Measurements from ENCODE around the gene ZSWIM3. TPM values are rescaled to one million over a fixed set of nuclear protein-coding genes. Genes with fewer than 3 reads are reported as not detected.
A peak's percentile ranks its signal among the peaks of the same experiment; 100 is the strongest.

ZSWIM3 gene
- total and polyA plus RNA-seq, 2 of the 13 experiments (the other 11 are each of a cell fraction or from before 2014, with no cell fraction given) = 5.2 to 5.8 TPM

DNA sequence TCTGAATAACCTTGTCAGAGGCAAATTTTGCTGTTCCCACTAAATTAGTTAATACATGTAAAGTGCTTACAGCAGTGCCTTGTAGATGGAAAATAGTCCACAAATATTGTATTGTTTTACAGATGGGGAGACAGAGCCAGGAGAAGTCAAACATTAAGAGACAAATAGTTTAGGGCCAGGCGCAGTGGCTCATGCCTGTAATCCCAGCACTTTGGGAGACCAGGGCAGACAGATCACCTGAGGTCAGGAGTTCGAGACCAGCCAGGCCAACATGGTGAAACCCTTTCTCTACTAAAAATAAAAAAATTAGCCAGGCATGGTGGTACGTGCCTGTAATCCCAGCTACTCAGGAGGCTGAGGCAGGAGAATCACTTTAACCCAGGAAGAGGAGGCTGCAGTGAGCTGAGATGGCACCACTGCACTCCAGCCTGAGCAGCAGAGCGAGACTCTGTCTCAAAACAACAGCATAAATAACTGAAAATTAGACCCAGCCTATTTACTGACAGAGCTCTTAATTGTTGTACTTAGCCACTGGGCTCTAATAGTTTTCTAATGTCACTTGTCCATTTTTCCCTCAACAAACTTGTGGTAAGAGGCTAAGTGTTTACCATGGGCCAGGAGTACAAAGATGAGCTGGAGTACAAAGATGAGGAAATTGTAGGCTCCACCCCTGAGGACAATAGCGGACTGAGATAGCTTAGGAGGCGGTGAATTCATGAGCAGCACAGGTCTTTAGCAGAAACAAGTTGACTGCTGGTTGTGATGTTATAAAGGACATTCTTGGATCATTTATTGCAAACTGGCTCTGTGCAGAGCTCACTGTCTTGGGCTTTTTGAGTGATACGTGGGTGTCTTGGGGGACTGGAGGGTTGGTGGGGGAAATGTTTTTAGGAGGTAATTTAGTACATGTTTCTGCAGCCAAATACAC lies 6.4 kb downstream of the ZSWIM3 start (continued):
- TF ChIP-seq, protein P1, sequence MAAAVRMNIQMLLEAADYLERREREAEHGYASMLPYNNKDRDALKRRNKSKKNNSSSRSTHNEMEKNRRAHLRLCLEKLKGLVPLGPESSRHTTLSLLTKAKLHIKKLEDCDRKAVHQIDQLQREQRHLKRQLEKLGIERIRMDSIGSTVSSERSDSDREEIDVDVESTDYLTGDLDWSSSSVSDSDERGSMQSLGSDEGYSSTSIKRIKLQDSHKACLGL (CRISPR knock-in tag; IDR thresholded peaks at IDR 0.05) = no peak
- no peak for TF ChIP-seq ZNF839 (CRISPR knock-in tag; IDR thresholded peaks at IDR 0.05; ENCODE audit: borderline replicate concordance)
- TF ChIP-seq SCMH1 (CRISPR knock-in tag; IDR thresholded peaks at IDR 0.05; ENCODE audit: borderline replicate concordance) = no peak
- peak; percentile 43; the same call in 1 of the 2 replicates for TF ChIP-seq ZNF205 (CRISPR knock-in tag; IDR thresholded peaks at IDR 0.05)
- no peak for TF ChIP-seq MBNL3 (CRISPR knock-in tag; conservative IDR thresholded peaks at IDR 0.05)
- no peak for TF ChIP-seq SETDB1 (CRISPR knock-in tag; IDR thresholded peaks at IDR 0.05; ENCODE audit: borderline replicate concordance)
- no peak for TF ChIP-seq HOXA7 (CRISPR knock-in tag; IDR thresholded peaks at IDR 0.05)
- TF ChIP-seq, protein P2, sequence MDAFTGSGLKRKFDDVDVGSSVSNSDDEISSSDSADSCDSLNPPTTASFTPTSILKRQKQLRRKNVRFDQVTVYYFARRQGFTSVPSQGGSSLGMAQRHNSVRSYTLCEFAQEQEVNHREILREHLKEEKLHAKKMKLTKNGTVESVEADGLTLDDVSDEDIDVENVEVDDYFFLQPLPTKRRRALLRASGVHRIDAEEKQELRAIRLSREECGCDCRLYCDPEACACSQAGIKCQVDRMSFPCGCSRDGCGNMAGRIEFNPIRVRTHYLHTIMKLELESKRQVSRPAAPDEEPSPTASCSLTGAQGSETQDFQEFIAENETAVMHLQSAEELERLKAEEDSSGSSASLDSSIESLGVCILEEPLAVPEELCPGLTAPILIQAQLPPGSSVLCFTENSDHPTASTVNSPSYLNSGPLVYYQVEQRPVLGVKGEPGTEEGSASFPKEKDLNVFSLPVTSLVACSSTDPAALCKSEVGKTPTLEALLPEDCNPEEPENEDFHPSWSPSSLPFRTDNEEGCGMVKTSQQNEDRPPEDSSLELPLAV (CRISPR knock-in tag; conservative IDR thresholded peaks at IDR 0.05; ENCODE audit: low read depth) = no peak
- no peak for TF ChIP-seq NR2C2 (CRISPR knock-in tag; IDR thresholded peaks at IDR 0.05; ENCODE audit: borderline replicate concordance)
- TF ChIP-seq, protein P3, sequence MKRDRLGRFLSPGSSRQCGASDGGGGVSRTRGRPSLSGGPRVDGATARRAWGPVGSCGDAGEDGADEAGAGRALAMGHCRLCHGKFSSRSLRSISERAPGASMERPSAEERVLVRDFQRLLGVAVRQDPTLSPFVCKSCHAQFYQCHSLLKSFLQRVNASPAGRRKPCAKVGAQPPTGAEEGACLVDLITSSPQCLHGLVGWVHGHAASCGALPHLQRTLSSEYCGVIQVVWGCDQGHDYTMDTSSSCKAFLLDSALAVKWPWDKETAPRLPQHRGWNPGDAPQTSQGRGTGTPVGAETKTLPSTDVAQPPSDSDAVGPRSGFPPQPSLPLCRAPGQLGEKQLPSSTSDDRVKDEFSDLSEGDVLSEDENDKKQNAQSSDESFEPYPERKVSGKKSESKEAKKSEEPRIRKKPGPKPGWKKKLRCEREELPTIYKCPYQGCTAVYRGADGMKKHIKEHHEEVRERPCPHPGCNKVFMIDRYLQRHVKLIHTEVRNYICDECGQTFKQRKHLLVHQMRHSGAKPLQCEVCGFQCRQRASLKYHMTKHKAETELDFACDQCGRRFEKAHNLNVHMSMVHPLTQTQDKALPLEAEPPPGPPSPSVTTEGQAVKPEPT (CRISPR knock-in tag; IDR thresholded peaks at IDR 0.05; ENCODE audit: low read depth) = no peak
- no peak for TF ChIP-seq CENPT (CRISPR knock-in tag; IDR thresholded peaks at IDR 0.05; ENCODE audit: low read depth)
- TF ChIP-seq PTBP1 (IDR thresholded peaks at IDR 0.05; ENCODE audit: low read depth, low read length, poor library complexity, severe bottlenecking) = no peak
- TF ChIP-seq JUN (CRISPR knock-in tag; IDR thresholded peaks at IDR 0.05) = no peak
- TF ChIP-seq ZNF878 (CRISPR knock-in tag; IDR thresholded peaks at IDR 0.05) = no peak
- no peak for TF ChIP-seq GTF2F1 (IDR thresholded peaks at IDR 0.05; ENCODE audit: low read length)
- TF ChIP-seq ARID2 (CRISPR knock-in tag; IDR thresholded peaks at IDR 0.05; ENCODE audit: borderline replicate concordance) = no peak
- no peak for TF ChIP-seq ZNF746 (CRISPR knock-in tag; IDR thresholded peaks at IDR 0.05)
- TF ChIP-seq NFE2 (CRISPR knock-in tag; IDR thresholded peaks at IDR 0.05) = no peak
- TF ChIP-seq KDM3A (CRISPR knock-in tag; IDR thresholded peaks at IDR 0.05; ENCODE audit: low read depth) = peak; percentile 44; the same call in 1 of the 2 replicates
- no peak for TF ChIP-seq ZNF282 (IDR thresholded peaks at IDR 0.05; ENCODE audit: partially characterized antibody)
- no peak for TF ChIP-seq NFIC (IDR thresholded peaks at IDR 0.05; ENCODE audit: low read length)
- TF ChIP-seq, protein P4, sequence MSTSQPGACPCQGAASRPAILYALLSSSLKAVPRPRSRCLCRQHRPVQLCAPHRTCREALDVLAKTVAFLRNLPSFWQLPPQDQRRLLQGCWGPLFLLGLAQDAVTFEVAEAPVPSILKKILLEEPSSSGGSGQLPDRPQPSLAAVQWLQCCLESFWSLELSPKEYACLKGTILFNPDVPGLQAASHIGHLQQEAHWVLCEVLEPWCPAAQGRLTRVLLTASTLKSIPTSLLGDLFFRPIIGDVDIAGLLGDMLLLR (CRISPR knock-in tag; IDR thresholded peaks at IDR 0.05) = no peak
- TF ChIP-seq, protein P5, sequence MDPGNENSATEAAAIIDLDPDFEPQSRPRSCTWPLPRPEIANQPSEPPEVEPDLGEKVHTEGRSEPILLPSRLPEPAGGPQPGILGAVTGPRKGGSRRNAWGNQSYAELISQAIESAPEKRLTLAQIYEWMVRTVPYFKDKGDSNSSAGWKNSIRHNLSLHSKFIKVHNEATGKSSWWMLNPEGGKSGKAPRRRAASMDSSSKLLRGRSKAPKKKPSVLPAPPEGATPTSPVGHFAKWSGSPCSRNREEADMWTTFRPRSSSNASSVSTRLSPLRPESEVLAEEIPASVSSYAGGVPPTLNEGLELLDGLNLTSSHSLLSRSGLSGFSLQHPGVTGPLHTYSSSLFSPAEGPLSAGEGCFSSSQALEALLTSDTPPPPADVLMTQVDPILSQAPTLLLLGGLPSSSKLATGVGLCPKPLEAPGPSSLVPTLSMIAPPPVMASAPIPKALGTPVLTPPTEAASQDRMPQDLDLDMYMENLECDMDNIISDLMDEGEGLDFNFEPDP (CRISPR knock-in tag; conservative IDR thresholded peaks at IDR 0.05) = no peak
- TF ChIP-seq ZFP62 (CRISPR knock-in tag; IDR thresholded peaks at IDR 0.05) = no peak
- no peak for TF ChIP-seq ZNF75D (CRISPR knock-in tag; IDR thresholded peaks at IDR 0.05; ENCODE audit: borderline replicate concordance)

Measured in HepG2 (cell line).